Effector CD8-positive, alpha-beta T cell (primary cell): Measurements from ENCODE around the gene GFRA1.

Experiments
- DNase-seq: peaks from one replicate; lab custom pipeline; 2025; lab: John Stamatoyannopoulos, UW

GFRA1 gene

GRCh38 chr10:116126239-116126638, 146.8 kb downstream of the GFRA1 start:
- DNase-seq = no peak

GRCh38 chr10:116125180-116125579, 147.8 kb downstream of the GFRA1 start:
- DNase-seq = no peak

- DNase-seq = no peak
Observed at GRCh38 chr10:116124777-116125176, 148.2 kb downstream of the GFRA1 start.

- DNase-seq = no peak
Observed at GRCh38 chr10:116122664-116123063, 150.3 kb downstream of the GFRA1 start.

- no peak for DNase-seq
Observed at GRCh38 chr10:116121640-116122525, 151.1 kb downstream of the GFRA1 start.

- DNase-seq = no peak
Observed at GRCh38 chr10:116120688-116121455, 152.1 kb downstream of the GFRA1 start.

- DNase-seq = no peak
Observed at GRCh38 chr10:116118847-116119246, 154.2 kb downstream of the GFRA1 start.

- DNase-seq = no peak
Observed at GRCh38 chr10:116115797-116116196, 157.2 kb downstream of the GFRA1 start.

GRCh38 chr10:116115036-116115641, 157.9 kb downstream of the GFRA1 start:
- no peak for DNase-seq

GRCh38 chr10:116113721-116114501, 159.1 kb downstream of the GFRA1 start:
- no peak for DNase-seq

- DNase-seq = no peak
Observed at GRCh38 chr10:116112232-116113231, 160.5 kb downstream of the GFRA1 start.

GRCh38 chr10:116111483-116112095, 161.4 kb downstream of the GFRA1 start:
- no peak for DNase-seq

- no peak for DNase-seq
Observed at GRCh38 chr10:116110736-116111135, 162.3 kb downstream of the GFRA1 start.

- no peak for DNase-seq
Observed at GRCh38 chr10:116109881-116110280, 163.1 kb downstream of the GFRA1 start.

GRCh38 chr10:116109481-116109880, 163.5 kb downstream of the GFRA1 start:
- DNase-seq = no peak

- DNase-seq = no peak
Observed at GRCh38 chr10:116108095-116108494, 164.9 kb downstream of the GFRA1 start.

GRCh38 chr10:116106611-116107010, 166.4 kb downstream of the GFRA1 start:
- DNase-seq = no peak

GRCh38 chr10:116105264-116105663, 167.7 kb downstream of the GFRA1 start:
- DNase-seq = no peak

- DNase-seq = no peak
Observed at GRCh38 chr10:116104210-116104932, 168.6 kb downstream of the GFRA1 start.
